GM18502 (cell line): Measurements from ENCODE around the gene LIPM.
A peak's percentile ranks its signal among the peaks of the same experiment; 100 is the strongest.

Experiments used
- ATAC-seq: cut with Tn5 transposase; IDR thresholded peaks from one replicate; pipeline ENCODE4 v1.9.1; 2021; ENCODE audit warnings: mild to moderate bottlenecking; ENCODE audit not compliant: unreplicated experiment, poor library complexity

LIPM gene

DNA sequence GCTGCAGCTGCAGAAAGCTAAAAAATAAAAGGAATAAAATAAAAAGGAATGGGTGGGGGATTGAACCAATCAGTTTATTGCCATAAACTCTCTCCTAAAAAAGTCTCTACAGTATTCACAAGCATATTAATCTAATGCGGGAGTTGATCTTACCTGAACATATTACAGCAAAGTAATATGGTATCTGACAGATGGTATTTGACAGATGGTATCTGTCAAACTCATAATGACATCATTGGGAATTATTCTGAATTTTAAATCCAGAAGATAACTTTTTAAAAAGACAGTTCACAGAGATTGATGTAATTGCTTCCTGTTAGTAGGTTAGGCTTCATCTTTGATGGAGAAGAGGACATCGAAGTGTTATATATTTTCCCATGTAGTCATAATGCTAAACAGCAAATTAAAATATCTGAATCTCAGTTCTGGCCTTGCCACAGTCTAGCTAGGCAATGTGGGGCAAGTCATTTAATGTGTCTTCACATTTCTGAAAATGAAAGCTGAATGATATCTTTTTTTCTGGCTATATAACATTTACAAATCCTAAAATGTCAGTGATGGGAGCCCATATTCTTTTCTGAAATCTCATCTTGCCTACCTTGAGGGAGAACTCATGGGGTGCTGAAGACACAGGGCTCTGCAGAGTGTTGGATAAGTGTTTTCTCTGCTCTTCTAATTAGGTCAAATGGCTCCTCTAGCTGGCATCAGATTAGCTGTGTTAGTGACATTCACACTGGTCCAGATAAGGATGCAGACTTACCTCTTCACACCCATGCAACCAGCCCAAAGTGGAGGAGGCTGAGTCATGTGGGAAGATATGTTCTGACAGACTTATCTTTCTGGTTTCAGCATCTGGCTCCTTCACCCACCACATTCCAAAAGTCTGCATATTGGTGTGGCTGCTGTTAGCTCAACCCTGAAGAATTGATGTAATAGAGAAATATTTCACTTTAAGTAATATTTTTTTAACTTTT is 2.1 kb upstream of the LIPM start:
- ATAC-seq = no peak

DNA sequence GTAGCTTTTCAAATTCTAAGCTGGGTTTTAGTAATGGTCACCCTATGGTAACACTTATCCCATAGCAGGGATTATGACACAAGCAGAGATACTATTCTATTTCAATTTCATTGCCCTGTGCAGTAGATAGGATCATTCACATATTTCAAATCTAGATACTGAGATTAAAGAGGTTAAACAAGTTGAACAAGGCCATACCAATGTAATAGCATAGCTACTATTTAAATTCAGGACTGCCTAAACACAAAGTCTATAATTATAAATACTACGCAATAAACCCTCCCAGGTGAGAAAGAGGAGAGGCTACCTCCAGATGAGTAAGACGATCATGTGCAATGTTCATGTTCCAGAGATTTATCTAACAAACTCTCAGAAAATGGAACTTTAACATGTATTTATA is 1.1 kb downstream of the LIPM start:
- ATAC-seq = no peak

DNA sequence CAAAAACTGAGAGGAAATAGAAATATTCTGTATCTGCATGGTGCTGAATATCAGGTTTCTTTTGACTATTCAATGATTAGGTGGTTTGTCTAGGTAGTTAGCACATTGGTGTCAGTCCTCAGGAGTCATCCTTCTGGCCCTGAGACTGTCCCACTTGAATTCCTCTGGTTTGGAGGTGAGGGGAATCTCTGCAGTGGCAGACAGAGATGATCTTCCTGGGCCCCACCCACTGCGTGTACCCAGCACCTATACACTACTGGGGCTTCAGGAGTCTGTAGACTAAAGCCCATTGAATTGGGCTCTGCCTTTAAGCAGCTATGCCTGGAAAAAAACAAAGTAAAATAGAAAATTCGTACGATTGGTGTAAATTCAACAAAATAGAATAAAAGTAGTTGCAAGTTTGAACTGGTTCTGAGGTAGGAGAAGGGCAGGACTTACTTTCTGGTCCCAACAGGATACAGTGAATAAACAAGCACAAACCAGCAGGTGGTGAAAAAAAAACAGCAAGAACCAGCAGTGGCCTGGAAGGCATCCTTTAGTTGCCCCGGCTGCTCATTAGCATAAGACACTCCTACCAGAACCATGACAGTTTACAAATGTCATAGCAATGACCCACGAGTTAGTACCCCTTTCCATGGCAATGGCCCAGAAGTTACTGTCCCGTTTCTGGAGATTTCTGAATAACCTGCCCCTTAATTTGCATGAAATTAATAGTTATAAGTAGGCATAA is 1.7 kb downstream of the LIPM start:
- ATAC-seq = no peak

DNA sequence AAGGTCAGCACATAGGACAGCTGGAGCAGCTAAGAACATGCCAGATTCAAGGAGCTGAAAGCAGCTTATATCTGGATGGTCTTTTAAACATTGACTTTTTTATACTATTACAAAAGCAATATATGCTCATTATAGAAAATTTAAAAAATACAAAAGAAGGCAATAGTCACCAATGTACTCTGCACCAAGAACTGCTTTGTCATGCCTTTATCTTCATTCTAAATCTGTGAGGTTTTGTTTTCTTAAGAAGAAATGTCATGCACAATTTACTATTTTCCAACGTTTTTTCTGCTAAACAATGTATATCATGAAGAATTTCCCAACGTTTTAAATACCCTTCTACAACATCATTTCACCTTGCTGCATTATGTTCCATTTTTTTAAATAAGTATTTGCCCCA is 2.8 kb downstream of the LIPM start:
- ATAC-seq = no peak

DNA sequence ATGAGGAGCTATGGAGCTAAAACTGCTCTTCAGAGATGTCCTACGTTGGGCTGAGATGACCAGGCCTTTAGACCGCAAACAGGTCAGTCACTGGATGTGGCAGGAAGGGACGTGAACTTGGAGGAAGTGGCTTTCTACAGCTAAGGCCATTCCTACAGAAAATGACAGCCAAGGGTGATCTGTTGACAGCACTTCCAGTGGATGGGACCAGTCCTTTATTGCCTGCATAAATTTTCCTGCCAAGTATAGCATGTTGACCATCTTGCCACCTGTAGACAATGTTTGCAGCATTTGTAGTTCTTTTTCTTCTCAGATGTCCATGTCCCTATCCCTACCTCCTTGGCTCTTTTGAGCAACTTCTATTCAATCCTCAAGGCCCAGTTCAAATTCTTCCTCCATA is 3.4 kb downstream of the LIPM start:
- ATAC-seq = no peak

DNA sequence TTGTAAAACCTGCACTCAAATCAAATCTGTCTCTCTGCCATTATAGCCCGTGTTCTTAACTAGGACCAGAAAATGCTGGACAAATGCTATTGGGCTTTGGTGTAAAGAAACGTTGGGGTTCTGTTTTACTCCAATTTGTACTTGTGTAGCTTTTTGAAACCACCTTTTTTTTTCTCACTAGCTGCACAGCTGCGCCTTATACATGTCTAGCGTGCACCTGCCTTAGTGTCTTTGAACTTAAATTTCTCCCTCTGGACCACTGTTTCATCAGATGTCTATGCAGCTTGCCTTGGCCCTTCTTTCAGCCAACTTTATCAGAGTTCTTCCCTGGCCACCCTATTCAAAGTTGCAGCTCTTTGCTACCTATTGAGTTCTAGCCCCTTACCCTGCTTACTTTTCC is 7.1 kb downstream of the LIPM start:
- no peak for ATAC-seq

DNA sequence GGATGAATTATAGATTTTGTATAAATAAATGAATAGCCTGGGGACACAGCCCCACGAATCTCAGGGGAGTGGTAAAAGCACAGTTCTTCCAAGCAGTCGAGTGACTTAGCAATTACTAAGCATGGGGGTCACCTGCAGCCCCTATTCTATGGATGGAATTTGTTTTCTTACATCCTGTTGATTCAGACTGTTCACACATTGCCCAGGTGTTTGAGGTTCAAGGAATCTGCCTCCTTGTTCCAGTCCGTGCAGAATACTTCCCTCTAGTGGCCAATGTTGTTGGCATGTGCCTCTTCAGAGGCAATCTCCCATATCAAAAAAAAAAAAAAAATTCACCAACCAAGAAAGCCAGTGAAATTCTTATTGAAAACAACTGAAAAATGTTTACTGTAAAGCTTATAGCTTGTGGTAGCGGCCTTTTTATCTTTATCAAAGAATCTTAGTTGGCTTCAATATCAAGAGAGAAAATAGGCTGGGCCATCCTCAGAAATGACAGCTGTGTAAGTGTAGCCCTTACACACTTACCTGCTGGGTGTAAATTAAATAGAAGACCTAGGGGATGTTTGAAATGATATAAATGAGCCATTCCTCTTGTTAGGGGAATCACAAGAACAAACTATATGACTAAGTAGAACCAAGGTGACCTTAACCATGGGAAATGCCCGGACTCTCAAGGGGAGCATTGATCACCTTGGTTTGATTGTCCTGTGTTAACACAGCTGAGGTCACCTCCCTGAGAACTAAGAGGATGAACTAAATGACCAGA is 7.8 kb downstream of the LIPM start:
- ATAC-seq = no peak

DNA sequence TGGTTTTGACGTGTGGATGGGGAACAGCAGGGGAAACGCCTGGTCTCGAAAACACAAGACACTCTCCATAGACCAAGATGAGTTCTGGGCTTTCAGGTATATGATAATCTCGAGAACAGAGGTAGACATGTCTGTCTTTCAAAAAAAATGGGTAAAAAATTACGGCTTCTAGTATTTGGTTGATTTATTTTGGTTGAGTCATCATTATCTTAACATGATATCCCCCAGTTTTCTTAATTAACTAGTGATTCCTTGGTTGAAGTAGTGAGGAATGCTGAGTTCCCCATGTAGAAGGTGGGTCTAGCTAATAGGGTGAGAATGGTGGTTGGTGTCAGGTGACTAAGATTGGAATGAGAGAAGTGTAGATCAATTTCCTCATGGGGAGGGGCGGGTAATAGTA is 10.7 kb downstream of the LIPM start:
- no peak for ATAC-seq

DNA sequence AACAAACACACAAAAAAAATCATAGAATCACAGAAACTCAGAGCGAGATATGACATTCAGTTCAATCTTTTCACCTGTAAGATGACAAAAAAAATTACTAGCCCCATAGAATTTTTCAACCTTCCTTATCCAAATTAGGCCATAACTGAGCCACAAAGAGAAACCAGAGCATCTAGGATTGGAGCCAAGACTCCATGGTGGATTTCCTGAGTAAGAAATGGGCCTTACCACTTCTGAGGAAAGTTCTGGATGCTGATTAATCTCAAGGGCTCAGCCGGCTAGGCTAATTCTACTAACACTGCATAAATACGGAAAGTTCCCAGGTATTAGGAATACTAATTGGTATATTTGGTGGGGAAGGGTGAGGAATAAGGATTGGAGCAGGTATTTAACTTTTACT is 16.8 kb downstream of the LIPM start:
- ATAC-seq = no peak

DNA sequence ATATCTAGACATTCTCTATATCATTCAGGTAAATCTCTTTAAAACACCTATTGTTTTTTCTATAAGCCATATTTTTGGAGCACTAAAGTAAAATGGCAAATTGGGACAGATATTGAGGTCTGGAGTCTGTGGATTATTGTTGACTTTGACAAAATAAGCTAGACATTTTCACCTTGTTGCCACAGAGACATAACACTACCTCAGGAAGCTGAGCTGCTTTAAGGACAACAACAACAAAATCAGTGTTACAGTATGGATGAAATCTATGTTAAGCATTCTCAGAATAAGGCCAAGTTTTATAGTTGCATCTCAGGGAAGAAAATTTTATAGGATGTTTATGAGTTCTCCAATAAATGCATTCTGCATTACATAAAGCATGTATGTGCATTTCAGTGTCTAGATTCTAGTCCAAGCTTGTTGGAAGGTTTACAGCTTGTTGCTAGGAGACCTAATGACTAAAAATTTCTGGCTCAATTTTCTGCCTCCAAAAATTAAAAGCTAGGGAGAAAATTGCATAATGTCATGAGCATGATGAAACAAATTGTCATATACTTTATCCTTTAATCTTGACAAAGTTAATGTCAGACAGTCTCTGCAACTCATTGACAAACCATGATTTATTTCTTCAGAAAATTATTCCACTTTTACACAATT is 18.3 kb downstream of the LIPM start:
- no peak for ATAC-seq

DNA sequence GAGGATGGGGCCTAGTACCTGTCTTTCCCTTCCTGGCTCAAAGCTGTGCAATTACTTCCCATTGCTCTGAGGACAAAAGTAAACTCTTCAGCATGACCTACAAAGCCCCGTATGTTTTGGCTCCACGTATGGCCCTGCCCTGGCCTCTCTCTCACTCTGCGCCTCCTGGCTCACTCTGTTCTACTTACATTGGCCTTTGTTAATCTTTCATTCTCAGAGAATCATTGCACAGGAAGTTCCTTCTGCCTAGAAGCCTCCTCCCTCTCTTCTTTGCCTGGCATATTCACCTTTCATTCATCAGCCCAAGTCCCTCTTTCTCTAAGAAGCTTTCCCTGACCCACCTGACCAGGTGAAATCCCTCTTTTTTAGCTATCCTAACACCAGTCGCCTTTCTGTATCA is 23.9 kb downstream of the LIPM start:
- ATAC-seq = no peak

DNA sequence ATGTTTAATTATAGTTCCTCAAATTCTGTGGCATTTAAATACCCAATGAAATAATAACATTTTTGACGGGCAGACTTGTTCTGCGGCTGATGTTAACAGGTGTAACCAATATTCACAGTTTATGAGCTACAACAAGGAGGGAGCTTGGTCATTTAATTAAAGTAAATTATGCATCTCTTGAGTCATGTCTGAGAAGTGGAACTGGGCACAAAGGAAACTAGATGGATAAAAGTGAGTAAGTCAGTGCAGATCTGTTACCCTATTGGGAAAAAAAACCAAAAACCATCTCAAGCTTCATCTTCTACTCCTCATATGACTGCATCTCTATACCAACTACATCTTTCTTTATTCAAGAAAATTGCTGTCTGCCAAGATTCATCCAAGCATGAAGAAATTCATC is 25.1 kb downstream of the LIPM start:
- ATAC-seq = no peak

DNA sequence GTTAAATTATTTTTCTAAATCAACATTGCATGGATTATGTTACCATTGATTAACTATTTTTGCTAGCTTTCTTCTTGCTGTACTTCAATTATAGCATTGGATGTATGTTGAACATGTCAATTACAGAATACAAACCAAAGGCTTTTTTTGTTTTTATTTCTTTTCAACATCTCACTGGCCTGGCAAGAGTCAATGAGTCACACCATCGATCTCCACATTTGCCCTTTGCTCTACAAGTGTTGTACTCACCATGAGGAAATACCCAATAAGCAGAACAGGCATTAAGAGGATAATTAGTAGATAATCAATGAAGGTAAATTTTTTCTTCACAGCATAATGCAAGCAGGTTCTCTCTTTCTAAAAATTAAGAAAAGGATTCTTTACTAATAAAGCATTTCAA is 25.8 kb downstream of the LIPM start:
- no peak for ATAC-seq

DNA sequence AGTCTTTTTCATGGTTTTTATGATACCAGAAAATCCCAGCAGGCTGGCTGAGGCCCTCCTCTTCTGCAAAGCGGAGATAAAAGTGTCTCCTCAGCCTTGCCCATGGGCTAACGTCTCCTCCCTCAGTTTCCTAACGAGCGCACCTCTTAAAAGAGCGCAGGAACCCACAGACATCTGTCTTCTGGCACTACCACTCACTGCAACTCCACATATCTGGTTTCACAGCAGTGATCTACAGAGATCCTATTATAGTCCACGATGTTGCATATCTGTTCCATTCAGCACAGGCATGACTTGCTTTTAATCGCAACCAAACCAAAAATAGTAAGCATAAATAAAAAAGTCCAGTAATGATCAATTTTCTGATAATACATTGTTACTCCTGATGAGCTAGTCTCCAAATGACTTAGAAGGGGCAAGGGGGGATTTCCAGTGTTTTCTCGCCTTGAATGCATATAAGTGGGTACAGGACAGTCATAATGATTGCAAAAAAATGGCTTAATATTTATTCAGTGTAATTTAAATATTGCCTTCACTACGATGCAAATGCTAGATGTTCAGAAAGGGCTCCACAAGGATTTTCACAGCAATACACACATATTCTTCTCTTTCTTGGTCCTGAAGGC is 28.2 kb downstream of the LIPM start:
- no peak for ATAC-seq

DNA sequence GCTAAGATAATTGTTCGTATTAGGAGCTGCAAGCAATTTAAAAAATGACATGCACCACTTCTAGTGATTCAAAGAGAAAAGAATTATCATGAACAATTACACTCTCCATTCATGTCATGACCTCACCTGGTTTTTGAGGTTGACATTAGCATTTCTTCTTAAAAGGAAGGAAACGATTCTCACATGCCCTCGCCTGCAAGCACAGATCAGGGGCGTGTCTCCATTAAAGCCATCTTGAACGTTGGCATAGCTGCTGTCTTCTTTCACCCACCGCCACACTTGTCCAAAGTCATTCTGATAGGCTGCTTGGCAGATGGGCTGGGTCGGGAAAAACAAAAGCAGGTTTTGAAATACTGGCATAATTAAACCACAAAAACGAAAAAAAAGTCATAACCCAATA is 29.2 kb downstream of the LIPM start:
- no peak for ATAC-seq

DNA sequence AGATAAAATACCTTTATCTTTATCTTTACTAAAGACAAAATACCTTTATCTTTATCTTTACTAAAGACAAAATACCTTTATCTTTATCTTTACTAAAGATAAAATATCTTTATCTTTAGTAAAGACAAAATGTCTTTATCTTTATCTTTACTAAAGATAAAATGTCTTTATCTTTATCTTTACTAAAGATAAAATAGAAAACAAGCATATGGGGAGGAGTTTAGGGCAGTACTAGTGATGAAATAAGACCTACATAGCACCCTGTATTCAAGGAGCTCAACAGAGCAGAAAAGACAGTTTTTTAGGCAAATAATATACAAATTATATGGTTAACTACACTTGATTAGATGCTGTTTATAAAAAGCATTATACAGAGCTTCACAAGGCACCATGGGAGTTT is 29.8 kb downstream of the LIPM start:
- ATAC-seq = no peak

DNA sequence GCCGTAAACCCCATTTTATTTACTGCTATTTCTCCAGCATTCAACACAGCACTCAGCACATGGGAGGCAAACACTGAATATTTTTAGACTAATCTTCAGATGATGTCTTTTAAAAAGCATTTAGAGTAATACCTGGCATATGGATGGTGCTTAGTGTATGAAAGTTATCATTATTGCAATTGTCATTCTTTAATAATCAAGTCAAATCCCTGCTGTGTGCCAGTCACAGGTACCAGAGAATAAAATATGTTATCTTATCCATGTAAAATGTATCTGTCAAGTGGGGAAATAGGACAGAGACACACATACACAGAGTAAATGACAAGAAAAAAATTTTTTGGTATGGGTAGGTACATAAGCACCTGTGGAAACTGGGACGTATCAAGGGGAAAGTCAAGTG is 30.6 kb downstream of the LIPM start:
- no peak for ATAC-seq

DNA sequence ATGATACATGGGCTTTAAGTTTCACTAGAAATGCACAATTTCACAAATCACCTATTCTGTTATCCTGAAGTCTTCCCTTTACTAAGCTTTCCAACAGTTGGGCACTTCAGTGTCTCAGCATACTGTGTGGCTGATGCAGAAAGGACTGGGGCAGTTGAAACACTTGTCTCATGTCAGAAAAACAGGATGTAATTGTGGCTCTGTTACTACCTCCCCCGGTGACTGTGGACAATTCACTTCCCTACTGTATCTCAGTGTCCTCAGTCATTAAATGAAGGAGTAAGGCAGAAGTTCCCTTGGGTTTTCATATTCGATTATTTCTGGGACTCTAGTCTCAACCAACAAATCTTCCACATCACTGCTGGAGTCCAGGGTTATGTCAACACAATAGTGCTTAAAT is 31.2 kb downstream of the LIPM start:
- no peak for ATAC-seq

DNA sequence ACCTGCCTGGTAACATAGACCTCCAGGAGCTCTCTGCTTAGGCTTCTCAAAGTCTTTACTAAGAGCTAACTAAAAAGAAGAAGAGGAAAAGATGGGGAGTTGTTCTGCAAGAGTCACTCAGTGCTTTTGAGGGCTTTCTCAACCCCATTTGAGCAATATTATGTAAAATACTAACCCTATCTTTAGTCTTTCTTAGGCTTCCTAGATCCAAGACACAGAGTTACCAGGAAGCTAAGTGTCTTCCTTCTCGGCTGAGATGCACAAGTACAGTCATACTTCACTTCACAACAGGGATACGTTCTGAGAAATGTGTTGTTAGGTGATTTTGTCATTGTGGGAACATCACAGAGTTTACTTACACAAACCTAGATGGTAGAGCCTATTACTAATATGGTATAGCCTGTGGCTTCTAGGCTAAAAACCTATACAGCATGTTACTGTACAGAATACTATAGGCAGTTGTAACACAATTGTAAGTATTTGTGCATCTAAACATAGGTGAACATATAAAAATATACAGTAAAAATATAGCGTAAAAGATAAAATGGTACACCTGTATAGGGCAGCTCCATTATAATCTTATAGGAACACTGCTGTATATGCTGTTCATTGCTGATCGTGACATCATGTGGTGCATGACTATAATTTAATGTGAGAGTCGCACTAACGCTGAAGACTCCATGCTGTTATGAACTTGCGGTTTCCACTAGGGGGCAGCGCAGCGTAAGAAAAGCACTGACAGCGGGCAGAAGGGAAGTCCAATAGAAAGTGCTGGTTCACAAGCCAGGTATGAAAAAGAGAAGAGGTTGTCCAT is 32.8 kb downstream of the LIPM start:
- peak; percentile 91 for ATAC-seq
